Muscle of arm (tissue), 12 donors: ENCODE data around the gene CDK11B. TPM values are rescaled to one million over a fixed set of nuclear protein-coding genes. Genes with fewer than 3 reads are reported as not detected.

Experiments
- DNase-seq: peaks from one replicate; pipeline ENCODE4 v3.0.0-alpha.2; 2013
- polyA plus RNA-seq, 12 donors: library from polyadenylated mRNA; unstranded; fragments of 120-200 nt; gene quantifications; one replicate each; pipeline ENCODE4 v1.2.1, GENCODE V29; 2013; ENCODE audit not compliant: insufficient read length in 12 of 12

The CDK11B gene
- polyA plus RNA-seq, 12 donors, result 28.3 to 46.3 (median 31.2) TPM; not detected in 1

DNA sequence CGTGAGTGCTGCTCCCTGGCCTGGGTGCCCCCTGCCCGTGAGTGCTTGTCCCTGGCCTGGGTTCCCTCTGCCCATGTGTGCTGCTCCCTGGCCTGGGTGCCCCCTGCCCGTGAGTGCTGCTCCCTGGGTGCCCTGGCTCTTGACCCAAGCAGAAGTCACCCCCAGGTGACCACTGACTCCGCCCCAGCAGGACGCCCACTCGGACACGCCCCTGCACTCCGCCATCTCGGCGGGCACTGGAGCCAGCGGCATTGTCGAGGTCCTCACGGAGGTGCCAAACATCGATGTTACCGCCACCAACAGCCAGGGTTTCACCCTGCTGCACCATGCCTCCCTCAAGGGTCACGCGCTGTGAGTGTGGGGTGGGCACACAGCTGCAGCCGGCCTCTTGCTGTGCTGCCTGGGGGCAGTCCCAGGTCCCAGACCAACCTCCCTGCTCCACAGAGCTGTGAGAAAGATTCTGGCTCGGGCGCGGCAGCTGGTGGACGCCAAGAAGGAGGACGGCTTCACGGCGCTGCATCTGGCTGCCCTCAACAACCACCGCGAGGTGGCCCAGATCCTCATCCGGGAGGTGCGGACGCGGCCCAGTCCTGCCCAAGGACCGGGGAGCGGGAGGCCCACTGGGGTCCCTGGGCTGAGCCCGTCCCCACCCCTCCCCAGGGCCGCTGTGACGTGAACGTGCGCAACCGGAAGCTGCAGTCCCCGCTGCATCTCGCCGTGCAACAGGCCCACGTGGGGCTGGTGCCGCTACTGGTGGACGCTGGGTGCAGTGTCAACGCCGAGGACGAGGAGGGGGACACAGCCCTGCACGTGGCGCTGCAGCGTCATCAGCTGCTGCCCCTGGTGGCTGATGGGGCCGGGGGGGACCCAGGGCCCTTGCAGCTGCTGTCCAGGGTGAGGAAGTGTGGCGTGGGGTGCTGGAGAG lies 30.7 kb downstream of the CDK11B start:
- DNase-seq, result no peak

DNA sequence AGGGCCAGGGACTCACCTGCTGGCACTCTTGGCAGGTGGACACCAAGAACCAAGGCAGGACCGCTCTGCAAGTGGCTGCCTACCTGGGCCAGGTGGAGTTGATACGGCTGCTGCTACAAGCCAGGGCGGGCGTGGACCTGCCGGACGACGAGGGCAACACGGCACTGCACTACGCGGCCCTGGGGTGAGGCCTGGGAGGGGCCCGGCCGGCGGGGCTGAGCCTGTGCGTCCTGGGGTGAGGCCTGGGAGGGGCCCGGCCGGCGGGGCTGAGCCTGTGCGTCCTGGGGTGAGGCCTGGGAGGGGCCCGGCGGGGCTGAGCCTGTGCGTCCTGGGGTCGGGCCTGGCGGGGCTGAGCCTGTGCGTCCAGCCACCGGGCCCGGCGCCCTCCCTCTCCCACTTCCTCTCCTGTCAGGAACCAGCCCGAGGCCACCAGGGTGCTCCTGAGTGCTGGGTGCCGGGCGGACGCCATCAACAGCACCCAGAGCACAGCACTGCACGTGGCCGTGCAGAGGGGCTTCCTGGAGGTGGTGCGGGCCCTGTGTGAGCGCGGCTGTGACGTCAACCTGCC lies 31.5 kb downstream of the CDK11B start:
- DNase-seq, result no peak

GRCh38 chr1:1626207-1627141 lies 32.3 kb downstream of the CDK11B start:
- DNase-seq, result no peak

- DNase-seq, result no peak
These were observed 33.0 kb downstream of the CDK11B start for GRCh38 chr1:1625824-1626206.

DNA sequence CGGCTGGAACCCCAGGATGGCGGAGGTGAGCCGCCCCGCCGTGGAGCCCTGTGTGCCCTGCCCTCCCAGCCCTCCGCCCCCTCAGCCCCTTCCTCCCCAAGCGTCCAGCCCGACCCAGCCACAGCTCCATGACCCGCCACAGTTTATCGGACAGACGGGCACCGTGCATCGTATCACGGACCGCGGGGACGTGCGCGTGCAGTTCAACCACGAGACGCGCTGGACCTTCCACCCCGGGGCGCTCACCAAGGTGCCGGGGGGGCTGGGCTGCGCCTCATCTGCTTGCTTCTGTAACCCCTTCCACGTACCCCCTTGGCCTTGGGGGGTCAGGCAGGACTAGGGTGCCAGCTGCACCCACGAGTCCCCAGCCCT lies 33.4 kb downstream of the CDK11B start:
- DNase-seq, result no peak

GRCh38 chr1:1624443-1625403 lies 34.1 kb downstream of the CDK11B start:
- no peak for DNase-seq

DNA sequence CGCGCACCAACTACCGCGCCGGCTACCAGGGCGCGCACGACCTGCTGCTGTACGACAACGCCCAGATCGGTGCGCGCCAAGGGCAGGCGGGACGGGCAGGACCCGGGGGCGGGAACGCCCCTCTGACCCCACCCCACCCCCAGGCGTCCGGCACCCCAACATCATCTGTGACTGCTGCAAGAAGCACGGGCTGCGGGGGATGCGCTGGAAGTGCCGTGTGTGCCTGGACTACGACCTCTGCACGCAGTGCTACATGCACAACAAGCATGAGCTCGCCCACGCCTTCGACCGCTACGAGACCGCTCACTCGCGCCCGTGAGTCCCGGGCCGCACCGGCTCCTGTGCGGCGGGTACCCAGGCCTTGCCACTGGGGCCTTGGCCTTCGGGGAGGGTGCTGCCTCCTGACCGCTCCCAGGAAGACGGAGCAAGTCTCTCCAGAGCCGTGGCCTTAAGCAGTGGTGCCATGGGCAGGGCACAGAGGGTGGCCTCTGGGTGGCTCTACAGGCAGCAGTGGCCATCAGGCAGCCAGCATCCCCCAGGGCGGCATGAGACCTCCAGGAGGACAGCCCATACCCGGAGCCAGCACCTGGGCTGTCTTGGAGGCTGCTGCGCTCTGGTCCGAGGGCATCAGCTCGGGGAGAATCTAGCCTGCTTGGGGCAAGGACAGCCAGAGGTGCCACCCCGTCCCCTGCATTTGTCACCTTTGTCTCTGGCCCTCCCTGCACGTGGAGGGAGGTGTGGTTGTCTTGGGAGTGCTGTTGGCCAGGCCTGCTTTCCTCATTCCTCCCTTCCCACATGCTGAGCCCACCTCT lies 35.0 kb downstream of the CDK11B start:
- no peak for DNase-seq

GRCh38 chr1:1623181-1623630 lies 35.6 kb downstream of the CDK11B start:
- DNase-seq, result no peak

GRCh38 chr1:1622788-1623094 lies 36.1 kb downstream of the CDK11B start:
- no peak for DNase-seq

DNA sequence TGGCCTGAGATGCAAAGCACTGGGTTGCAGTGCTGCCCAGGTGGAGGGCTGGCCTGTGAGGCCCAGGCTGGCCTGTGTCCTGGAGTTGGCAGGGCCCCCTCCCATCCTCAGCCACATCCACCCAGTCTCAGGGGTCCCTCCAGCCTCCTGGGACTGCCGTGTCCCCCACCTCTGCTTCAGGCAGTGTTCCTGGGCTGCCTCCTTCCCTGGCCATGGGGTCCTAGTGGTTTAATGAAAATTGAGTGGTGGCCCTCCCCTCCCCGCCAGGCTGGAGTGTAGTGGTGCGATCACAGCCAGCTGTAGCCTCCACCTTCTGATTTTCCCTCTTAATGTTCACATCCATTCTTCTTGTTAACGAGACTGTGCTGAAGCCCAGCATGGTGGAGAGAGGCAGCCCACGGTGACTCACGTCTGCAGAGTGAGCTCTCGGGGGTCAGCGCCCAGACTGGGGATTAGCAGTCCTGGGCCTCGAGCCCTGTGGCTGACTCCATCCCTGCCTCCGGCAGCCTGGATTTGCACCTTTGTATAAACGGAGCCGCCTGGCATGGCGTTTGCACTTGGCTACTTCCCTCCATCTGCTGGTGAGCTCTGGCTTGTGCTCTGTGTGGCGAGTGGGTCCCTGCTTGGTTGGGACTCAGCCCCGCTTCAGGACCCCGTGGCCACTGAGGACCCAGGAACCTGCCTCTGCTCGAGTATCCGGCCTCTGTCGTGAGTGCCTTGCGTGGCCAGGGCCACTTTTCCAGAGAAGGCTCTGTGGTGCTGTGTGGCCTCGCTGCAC lies 36.6 kb downstream of the CDK11B start:
- no peak for DNase-seq

DNA sequence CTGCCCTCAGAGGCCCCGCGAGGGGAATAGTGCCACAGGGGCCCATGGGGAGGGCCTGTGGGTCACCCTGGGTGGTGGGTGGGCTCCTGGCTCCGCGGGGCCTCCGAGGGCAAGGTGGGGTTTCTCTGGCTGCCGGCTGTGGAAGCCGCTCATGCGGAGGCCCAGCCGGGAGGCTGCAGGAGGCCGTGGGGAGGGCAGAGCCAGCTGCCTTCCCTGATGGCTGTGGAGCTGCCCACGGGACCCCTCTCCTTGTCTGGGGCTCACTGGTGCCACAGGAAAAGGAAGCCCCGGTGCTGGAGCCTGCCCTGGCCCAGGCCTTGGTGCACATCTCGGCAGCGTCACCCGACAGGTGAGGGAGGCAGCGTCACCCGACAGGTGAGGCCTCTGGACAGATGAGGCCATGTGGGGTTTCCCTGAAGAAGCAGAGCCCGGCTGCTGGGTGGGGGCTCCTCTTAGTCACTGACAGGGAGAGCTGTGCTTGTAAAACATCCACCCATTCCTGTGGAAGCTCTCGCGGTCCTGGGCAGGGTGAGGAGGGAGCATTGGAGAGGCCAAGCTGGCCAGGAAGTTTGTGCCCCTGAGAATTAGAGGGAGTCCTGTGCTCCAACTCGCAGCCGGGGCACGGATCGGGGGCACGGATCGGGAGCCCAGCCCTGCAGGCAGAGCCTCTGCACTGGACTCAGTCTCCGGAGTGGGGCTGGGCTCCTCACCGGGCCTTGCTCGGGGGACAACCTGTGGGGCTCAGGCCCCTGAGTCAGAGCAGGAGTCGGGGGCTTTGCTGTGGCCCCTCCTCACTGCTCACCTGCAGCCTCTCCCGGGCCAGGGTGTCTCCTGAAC lies 37.4 kb downstream of the CDK11B start:
- DNase-seq, result no peak

- DNase-seq, result no peak
These were observed 38.2 kb downstream of the CDK11B start for GRCh38 chr1:1620433-1621139.

DNA sequence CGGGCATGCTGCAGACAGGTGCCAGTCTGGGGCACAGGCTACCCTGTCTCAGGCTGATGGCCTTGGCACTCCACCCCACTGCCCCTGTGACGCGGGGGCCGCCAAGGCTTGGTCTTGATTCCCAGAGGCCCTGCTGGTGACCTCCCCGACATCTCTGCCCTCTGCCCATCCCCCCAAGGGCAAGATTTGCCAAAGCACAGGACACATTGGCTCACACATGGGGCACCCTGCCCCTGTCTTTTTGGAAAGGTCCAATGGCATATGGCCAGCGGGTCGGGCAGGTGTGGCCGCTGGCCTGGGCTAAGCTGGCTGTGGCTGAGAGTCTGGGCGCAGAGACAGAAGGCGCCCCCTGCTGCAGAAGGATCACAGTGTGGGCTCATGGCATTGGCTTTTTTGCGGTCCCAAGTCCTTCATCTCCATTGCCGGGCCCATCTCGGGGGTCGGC lies 38.9 kb downstream of the CDK11B start:
- no peak for DNase-seq

- DNase-seq, result no peak
These were observed 40.3 kb downstream of the CDK11B start for GRCh38 chr1:1618396-1619068.

DNA sequence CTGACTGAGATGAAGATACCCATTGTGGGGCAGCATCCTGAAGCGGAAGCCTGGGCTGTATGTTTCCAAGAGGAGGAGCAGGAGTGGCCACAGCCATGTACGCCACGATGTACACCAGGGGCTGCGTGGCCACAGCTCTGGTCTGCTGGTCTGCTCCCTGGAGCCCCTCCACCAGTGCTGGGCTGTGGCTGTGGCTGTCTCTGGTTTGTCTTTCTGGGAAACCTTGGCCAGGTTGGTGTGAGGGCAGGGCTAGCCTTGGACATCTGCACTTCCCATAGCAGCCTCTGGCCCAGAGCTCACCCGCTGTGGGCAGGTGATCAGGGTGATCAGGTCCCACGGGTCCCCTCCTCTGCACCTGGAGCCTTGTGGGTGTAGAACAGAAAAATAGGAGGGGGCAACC lies 40.9 kb downstream of the CDK11B start:
- no peak for DNase-seq

GRCh38 chr1:1617516-1617915 lies 41.3 kb downstream of the CDK11B start:
- no peak for DNase-seq

GRCh38 chr1:1616838-1617237 lies 42.0 kb downstream of the CDK11B start:
- no peak for DNase-seq
